NCI-H2029 (cell line): ENCODE measurements around the gene TNF.
A peak's percentile ranks its signal among the peaks of the same experiment; 100 is the strongest.

Experiments
- DNase-seq: peaks from one replicate; lab custom pipeline; 2025; lab: John Stamatoyannopoulos, UW

TNF gene

GRCh38 chr6:31573239-31574105 lies 1.9 kb upstream of the TNF start:
- DNase-seq = no peak

GRCh38 chr6:31574106-31575061 lies 981 bp upstream of the TNF start:
- no peak for DNase-seq

- DNase-seq = no peak
These were observed 754 bp downstream of the TNF start for GRCh38 chr6:31575952-31576685.

GRCh38 chr6:31576897-31577578 lies 1.7 kb downstream of the TNF start:
- no peak for DNase-seq

- DNase-seq = no peak
These were observed 2.2 kb downstream of the TNF start for GRCh38 chr6:31577579-31577966.

- DNase-seq = no peak
These were observed 3.1 kb downstream of the TNF start for GRCh38 chr6:31578184-31579118.

- DNase-seq = no peak
These were observed 3.7 kb downstream of the TNF start for GRCh38 chr6:31579119-31579505.

- DNase-seq = no peak
These were observed 4.4 kb downstream of the TNF start for GRCh38 chr6:31579546-31580437.

GRCh38 chr6:31580438-31580740 lies 5.0 kb downstream of the TNF start:
- no peak for DNase-seq

GRCh38 chr6:31580807-31581433 lies 5.6 kb downstream of the TNF start:
- DNase-seq = peak; percentile 46

- no peak for DNase-seq
These were observed 6.3 kb downstream of the TNF start for GRCh38 chr6:31581434-31582229.

GRCh38 chr6:31582230-31582643 lies 6.9 kb downstream of the TNF start, which contains the start of gene LTB:
Gene LTB (minus strand): TSS chr6:31582424. CDS start chr6:31582417, 7 bp downstream.
- no peak for DNase-seq

GRCh38 chr6:31585491-31585890 lies 10.1 kb downstream of the TNF start:
- DNase-seq = no peak

GRCh38 chr6:31586008-31586407 lies 10.6 kb downstream of the TNF start, which contains the start of gene LST1:
Gene LST1 (plus strand): TSS chr6:31586277. CDS start chr6:31587300, 1,023 bp downstream.
- no peak for DNase-seq

- DNase-seq = no peak
These were observed 11.4 kb downstream of the TNF start for GRCh38 chr6:31586599-31587281.

- no peak for DNase-seq
These were observed 12.7 kb downstream of the TNF start for GRCh38 chr6:31587791-31588777.
